LHCN-M2 (cell line): ENCODE measurements around the gene PTGS1. TPM values are rescaled to one million over a fixed set of nuclear protein-coding genes. Genes with fewer than 3 reads are reported as not detected.
"Not testable (repeated sequence)": the region's sequence is repeated elsewhere in the genome, so short reads cannot be mapped to it uniquely, and the experiment has no call there.

Source experiments
- DNase-seq: peaks from one replicate; pipeline ENCODE4 v3.0.0-alpha.2; 2012; ENCODE audit warnings: low read depth
- polyA plus RNA-seq: library from polyadenylated mRNA; unstranded; fragments of >200 nt; gene quantifications from one replicate; pipeline ENCODE4 v1.2.1, GENCODE V29; 2012; ENCODE audit warnings: missing spikeins
- total RNA-seq: library from RNA; depleted of rRNA; stranded (reverse); fragments of >200 nt; gene quantifications from 2 replicates; pipeline ENCODE4 v1.2.3, GENCODE V29; 2014; rRNA removed

Gene PTGS1
- total RNA-seq = 1.7 TPM in 2 replicates
- 1.1 TPM for polyA plus RNA-seq

DNA sequence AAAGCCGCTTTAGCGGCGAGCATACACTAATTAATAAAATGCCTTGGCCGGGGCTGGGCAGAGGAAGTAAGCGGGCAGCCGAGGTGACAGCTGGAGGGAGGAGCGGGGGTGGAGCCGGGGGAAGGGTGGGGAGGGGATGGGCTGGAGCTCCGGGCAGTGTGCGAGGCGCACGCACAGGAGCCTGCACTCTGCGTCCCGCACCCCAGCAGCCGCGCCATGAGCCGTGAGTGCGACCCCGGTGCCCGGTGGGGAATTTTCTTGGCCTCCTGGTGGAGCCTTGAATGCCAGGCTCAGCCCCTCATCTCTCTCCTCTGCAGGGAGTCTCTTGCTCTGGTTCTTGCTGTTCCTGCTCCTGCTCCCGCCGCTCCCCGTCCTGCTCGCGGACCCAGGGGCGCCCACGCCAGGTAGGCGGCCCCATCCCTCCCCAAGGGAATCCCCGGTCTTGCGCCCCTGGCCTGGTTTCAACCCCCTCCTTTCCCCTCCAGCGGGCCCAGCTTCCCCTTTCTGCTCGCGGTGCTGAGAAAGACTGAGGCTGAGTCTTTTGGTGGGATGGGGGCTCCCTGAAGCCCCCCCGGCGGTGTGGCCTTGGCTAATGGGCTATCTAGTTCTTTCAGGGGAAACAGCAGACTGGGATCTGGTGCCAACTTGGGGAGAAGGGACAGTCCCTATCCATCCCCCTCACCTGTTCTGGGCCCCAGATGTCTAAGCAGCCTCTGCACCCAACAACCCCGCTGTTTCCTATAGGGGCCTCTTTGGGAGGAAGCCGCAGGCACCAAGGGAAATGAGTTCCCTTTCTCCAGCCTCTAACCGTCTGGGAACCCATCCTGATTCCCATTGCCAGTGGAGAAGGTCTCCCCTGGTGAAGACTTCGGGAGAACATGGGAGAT lies at the start of gene PTGS1:
Gene PTGS1, plus strand, starts transcription at position 156 of the 887 bp plus-strand sequence. Its CDS starts 61 bp downstream, at position 217.
- DNase-seq = no peak

DNA sequence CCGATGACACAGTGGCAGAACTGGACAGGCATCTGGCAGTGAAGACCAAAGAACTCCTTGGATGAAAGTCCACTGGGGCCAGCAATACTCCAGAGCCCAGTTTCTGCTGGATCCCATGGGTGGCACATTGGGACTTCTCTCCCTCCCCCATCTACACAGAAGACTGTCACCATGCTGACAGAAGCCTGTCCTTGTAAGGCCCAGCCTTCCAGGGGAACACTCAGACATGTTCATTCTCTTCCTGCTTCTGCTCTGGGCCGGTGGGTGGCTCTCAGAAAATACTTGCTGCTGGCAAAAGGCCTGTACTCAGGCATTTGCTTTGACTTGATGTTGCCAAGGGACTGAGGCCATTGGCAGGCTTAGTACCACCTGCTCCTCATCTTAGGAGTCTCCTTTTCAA lies 48.3 kb upstream of the PTGS1 start:
- no peak for DNase-seq

- DNase-seq = not testable (repeated sequence)
These were observed 46.2 kb upstream of the PTGS1 start for GRCh38 chr9:122324665-122325064.

DNA sequence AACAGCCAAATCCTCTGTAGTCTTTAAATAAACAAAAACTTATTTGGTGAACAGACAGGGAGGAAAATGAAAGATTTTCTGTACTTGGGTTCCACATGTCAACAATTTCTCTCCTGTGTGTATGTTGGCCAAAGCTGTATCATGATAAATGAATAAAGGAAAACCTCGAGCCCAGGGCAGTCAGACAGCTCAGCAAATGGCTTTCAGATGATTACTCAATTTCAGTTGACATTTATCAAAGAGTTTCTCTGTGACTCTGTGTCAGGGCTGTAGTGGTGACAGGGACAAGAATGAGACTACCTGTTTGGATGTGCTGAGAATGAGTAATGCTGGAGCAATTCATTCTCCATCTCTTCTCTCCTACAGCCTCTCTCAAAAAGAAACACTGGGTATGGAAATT lies 45.7 kb upstream of the PTGS1 start:
- no peak for DNase-seq

DNA sequence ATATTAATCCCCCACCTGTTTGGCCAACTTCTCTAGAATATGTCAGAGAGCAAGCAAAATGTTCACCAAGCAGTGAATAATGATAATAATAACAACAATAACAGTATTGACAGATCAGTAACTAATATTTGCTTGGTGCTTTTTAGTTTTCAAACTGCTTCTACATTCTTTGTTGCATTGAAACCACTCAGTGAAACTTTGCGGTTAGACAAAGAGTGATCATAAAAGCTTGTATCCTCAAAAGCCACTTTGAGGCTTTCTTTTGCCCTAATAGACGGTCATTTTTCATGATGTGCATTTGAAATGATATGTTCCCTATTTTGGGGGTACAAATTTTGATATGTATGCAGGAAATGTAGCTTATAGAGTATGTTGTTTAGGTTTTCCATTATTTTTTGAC lies 43.6 kb upstream of the PTGS1 start:
- DNase-seq = no peak

DNA sequence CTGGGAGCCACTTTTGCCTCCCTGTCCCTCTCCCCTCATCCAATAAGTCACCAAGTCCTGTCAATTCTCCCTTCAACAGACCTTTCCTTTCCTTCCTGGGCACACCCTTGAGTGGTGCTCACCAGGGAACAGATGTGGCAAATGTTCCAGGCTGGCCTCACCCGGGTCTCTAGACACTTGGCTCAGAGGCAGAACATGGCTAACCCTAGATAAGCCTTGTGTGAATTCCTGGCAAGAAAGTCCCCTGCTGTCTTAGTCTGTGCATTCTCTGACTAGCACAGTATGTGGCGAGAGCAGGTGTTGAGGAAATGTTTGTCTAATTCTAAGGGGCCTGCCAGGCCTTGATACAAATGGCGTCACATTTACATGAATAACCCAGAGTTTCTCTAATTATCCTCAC lies 41.2 kb upstream of the PTGS1 start:
- no peak for DNase-seq

DNA sequence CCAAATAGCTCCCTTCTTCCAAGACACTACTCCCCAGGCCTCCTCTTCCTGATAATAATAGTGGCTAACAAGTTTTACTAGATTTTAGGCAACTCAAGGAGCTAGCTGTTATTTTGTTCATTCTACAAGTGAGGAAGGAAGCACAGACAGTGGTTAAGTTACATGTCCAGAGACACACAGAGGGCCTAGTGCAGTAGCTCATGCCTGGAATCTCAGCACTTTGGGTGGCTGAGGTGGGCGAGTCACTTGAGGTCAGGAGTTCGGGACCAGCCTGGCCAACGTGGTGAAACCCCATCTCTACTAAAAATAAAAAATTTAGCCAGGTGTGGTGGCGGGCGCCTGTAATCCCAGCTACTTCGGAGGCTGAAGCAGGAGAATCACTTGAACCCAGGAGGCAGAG lies 40.4 kb upstream of the PTGS1 start:
- DNase-seq = not testable (repeated sequence)

DNA sequence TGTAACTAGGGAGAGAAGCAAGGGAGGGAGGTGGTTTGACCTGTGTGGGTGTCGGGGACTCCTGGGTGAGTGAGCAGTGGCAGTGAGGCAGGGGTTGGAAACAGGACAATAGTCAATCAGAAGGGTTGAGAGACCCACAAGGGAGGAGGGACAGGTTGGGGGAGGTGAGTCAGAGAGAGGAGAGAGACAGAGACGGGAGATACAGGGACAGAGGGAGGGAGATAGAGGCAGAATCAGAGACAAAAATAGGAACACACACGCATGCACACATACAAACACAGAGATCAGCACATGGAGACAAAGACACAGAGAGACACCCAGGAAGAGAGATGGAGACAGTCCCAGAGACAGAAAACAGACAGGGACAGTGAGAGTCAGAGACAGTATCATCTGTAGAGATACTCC lies 39.3 kb upstream of the PTGS1 start:
- no peak for DNase-seq

DNA sequence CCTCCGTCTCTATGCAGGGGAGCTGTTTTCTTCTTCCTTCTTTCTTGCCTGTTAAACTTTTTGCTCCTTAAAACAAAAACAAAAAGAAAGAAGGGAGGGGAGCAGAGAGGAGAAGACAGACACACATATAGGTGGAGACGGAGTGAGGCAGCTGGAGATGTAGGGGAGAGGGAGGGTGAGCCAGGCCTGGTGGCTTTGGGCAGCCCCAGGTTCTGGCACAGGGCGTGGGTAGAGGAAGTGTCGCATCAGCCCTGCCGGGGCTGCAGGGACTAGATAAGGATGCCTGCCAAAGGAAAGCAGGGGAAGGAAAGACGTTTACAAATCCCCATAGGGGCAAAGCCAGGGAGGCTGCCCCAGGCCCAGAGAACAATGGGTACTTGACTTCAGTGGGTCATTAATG lies 38.7 kb upstream of the PTGS1 start:
- no peak for DNase-seq

GRCh38 chr9:122332644-122333043 lies 38.2 kb upstream of the PTGS1 start:
- no peak for DNase-seq

- no peak for DNase-seq
These were observed 37.5 kb upstream of the PTGS1 start for GRCh38 chr9:122333169-122333808.

- DNase-seq = no peak
These were observed 35.9 kb upstream of the PTGS1 start for GRCh38 chr9:122334916-122335315.

- DNase-seq = no peak
These were observed 34.6 kb upstream of the PTGS1 start for GRCh38 chr9:122336189-122336588.

DNA sequence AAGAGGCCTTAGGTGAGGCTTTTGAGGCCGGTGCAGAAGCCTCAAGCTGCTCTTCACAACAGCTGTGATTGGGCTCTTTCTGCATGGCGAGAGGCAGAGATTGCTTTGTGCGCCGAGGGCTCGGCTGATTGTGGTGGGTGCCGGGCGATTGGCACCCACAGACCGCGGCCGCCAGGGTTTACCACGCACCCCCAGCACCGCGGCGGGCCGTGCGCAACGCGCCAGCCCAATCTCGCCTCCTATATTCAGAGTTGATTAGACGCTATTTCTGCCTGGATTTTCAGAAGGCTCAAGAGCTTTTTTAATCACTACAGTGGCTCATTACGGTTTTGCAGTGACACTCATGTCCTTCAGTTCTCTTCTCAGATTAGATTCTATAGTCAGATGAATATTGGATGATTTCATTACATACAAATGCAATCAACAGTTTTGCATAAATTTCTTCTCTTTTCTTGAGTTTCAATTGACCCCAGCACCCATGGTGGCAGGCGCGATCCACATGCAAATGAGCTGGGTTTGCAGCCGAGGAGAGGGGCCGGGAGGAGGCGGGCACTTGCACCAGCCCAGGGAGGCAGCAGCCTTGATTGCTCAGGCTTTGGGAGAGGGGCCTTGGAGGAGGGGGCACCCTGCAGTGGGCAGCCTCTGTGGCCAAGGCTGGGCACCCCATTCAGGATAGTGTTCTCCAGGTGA lies 33.8 kb upstream of the PTGS1 start:
- no peak for DNase-seq

GRCh38 chr9:122337556-122337929 lies 33.3 kb upstream of the PTGS1 start:
- no peak for DNase-seq

- no peak for DNase-seq
These were observed 32.3 kb upstream of the PTGS1 start for GRCh38 chr9:122338536-122338935.

GRCh38 chr9:122338994-122339393 lies 31.8 kb upstream of the PTGS1 start:
- no peak for DNase-seq

- no peak for DNase-seq
These were observed 31.2 kb upstream of the PTGS1 start for GRCh38 chr9:122339579-122339978.

- no peak for DNase-seq
These were observed 30.7 kb upstream of the PTGS1 start for GRCh38 chr9:122340161-122340560.

DNA sequence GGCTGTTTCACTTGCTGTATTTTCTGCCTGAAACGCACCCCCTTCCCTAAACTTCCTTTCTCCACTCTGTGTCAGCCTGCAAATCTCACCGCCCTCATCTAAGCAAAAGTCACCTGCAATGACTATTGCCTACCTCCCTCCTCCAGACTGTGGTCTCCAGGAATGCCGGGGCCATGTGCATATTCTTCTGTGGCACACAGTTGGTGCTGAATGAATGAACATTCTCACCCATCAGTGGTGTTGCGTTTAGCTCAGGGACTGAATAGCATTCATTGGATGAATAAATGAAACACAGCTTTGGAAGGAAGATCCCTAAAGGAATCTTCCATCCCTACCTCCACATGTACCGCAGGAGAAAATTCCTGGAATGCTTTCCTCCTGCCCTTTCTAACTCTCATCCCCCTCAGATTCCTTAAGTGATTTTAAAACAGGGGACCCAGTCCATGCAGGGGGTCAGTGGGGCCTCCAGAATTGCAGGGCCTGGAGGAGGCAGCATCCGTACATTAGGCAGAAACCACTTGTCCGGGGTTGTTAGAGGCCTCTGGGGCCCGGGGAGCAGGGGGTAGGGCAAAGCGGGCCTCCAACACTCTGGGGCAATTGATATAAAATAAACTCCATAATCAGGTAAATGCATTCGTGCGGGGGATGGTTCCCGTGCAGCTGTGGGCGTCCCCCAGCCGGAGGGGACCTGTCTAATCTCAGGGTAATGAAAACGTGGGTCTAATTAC lies 28.3 kb upstream of the PTGS1 start:
- DNase-seq = no peak

DNA sequence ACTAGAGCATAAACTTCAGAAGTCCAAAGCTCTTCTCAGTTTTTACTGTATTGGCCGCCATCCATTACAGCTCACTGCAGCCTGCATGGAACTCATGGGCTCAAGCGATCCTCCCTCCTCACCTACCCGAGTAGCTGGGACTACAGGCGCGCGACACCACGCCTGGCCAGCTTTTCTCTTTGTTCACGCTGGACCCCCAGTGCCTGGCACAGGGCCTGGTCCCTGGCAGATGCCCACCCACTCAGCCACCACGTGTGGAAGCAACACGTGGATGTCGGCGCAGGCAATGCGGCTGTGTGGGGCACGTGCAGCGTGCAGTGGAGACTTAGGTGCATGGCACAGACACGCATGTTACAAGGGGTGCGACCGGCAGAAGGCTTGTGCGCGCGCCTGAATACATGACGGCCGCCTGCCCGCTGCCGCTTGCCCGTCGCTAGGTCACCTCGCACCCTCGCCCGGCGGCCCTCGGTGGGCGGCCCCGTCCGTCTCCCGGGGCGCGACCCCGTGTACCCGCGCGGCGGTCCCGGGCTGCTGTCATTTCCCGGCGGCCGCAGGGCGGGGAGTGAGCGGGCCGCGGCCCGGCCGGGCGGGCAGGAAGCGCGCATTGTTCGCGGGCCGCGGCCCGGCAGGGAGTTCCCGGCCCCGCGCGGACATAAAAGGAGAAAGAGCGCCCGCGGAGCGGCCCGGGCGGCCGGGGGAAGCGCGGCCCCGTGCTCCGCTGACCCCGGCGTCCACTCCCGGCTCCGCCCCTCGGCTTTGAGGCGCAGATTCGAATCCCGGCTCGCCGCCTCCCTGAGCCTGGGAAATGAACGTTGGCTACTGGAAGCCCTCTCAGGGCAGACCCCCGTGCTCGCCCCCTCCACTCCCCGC lies 24.1 kb upstream of the PTGS1 start:
- no peak for DNase-seq
